NCI-H510A treated with DMSO at 0.1 percent for 48 hours (cell line): ENCODE results near the gene KRTAP4-2.
A peak's percentile ranks its signal among the peaks of the same experiment; 100 is the strongest.
"Not testable (repeated sequence)": the region's sequence is repeated elsewhere in the genome, so short reads cannot be mapped to it uniquely, and the experiment has no call there.

Experiments
- DNase-seq: peaks from one replicate; lab custom pipeline; 2025; lab: John Stamatoyannopoulos, UW

The KRTAP4-2 gene

GRCh38 chr17:41177727-41178271, at the start of gene KRTAP4-2:
Gene KRTAP4-2, minus strand, starts transcription at chr17:41178221. Its CDS starts 57 bp downstream, at chr17:41178164.
- DNase-seq: no peak

- not testable (repeated sequence) for DNase-seq
Observed at GRCh38 chr17:41226598-41227095, 48.6 kb upstream of the KRTAP4-2 start, which contains the start of gene KRTAP9-2. Gene KRTAP9-2, plus strand, starts transcription at chr17:41226648. Its CDS starts 7 bp downstream, at chr17:41226655.

- DNase-seq: no peak
Observed at GRCh38 chr17:41226051-41226450, 48.0 kb upstream of the KRTAP4-2 start.

GRCh38 chr17:41223821-41224220, 45.8 kb upstream of the KRTAP4-2 start:
- no peak for DNase-seq

GRCh38 chr17:41215681-41216080, 37.7 kb upstream of the KRTAP4-2 start:
- no peak for DNase-seq

GRCh38 chr17:41212524-41213169, 34.6 kb upstream of the KRTAP4-2 start:
- DNase-seq: peak; percentile 79

- peak; percentile 84 for DNase-seq
Observed at GRCh38 chr17:41211845-41212466, 33.9 kb upstream of the KRTAP4-2 start.

- no peak for DNase-seq
Observed at GRCh38 chr17:41199421-41200078, 21.5 kb upstream of the KRTAP4-2 start.

- no peak for DNase-seq
Observed at GRCh38 chr17:41196068-41196467, 18.0 kb upstream of the KRTAP4-2 start.

- DNase-seq: no peak
Observed at GRCh38 chr17:41190328-41190727, 12.3 kb upstream of the KRTAP4-2 start.

- not testable (repeated sequence) for DNase-seq
Observed at GRCh38 chr17:41189837-41190318, 11.9 kb upstream of the KRTAP4-2 start, which contains the start of gene KRTAP9-1. Gene KRTAP9-1, plus strand, starts transcription at chr17:41189887. Its CDS starts 0 bp downstream, at chr17:41189887.

GRCh38 chr17:41186872-41187271, 8.9 kb upstream of the KRTAP4-2 start:
- DNase-seq: no peak

- DNase-seq: no peak
Observed at GRCh38 chr17:41185001-41185400, 7.0 kb upstream of the KRTAP4-2 start.

GRCh38 chr17:41184480-41184961, 6.5 kb upstream of the KRTAP4-2 start, which contains the start of gene KRTAP4-1:
Gene KRTAP4-1, minus strand, starts transcription at chr17:41184911. Its CDS starts 57 bp downstream, at chr17:41184854.
- DNase-seq: no peak

GRCh38 chr17:41178843-41179616, 1.0 kb upstream of the KRTAP4-2 start:
- no peak for DNase-seq

- DNase-seq: no peak
Observed at GRCh38 chr17:41178341-41178740, 320 bp upstream of the KRTAP4-2 start.

- no peak for DNase-seq
Observed at GRCh38 chr17:41176744-41177387, 1.2 kb downstream of the KRTAP4-2 start.

- DNase-seq: no peak
Observed at GRCh38 chr17:41171886-41172285, 6.1 kb downstream of the KRTAP4-2 start.

GRCh38 chr17:41168121-41168520, 9.9 kb downstream of the KRTAP4-2 start, which contains the start of gene KRTAP4-3:
Gene KRTAP4-3, minus strand, starts transcription at chr17:41168221. Its CDS starts 49 bp downstream, at chr17:41168172.
- DNase-seq: no peak

- no peak for DNase-seq
Observed at GRCh38 chr17:41167561-41167960, 10.5 kb downstream of the KRTAP4-2 start.

GRCh38 chr17:41163828-41164227, 14.2 kb downstream of the KRTAP4-2 start:
- no peak for DNase-seq
